GM21367 (cell line): Measurements from ENCODE around the gene MBNL2.

ENCODE experiments used
- ATAC-seq: cut with Tn5 transposase; IDR thresholded peaks from one replicate; pipeline ENCODE4 v1.9.1; 2021; ENCODE audit not compliant: unreplicated experiment

Gene MBNL2

GRCh38 chr13:97267418-97268059 is 45.4 kb downstream of the MBNL2 start:
- no peak for ATAC-seq

DNA sequence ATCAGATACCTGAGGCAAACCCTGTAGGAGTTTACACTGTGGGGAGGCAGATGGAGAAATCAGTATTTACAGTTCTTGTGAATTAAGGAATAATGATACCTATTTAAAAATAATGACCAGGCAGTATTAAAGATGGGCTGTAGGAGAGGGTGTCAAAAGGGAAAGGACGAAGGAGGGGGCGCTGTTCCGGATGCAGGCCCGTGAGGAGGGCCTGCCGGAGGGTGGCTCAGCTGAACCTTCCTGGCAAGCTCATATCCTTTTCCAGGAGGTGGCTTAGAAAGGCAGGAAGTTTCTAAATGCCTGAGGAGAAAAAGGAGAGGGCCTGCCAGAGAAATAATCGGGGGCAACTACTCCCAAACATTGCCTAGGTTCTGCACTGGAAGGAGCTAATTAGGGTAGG is 46.6 kb downstream of the MBNL2 start:
- ATAC-seq = no peak

GRCh38 chr13:97269603-97270002 is 47.5 kb downstream of the MBNL2 start:
- ATAC-seq = no peak

GRCh38 chr13:97272526-97272925 is 50.4 kb downstream of the MBNL2 start:
- ATAC-seq = no peak

- ATAC-seq = no peak
Observed at GRCh38 chr13:97273341-97273831, 51.3 kb downstream of the MBNL2 start.

GRCh38 chr13:97274829-97275649 is 52.9 kb downstream of the MBNL2 start:
- no peak for ATAC-seq

GRCh38 chr13:97275776-97276501 is 53.8 kb downstream of the MBNL2 start:
- no peak for ATAC-seq

DNA sequence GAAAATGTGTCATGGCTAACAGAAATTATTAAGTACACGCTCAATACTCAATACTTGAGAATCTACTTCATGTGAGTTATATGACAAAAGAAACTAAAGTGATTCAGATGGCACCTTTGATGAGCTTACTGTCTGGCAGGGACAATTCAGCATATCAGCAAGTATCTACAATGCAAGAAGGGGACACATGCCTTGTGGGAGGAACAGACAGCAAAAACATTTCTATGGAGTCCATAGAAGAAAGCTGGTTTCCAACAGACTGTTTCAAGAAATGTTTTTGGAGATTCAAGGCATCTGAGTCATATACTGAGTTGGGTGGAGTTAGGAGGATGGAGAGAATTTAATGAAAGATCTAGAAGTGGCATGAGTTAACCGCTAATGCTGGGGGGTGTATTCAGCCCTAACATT is 54.7 kb downstream of the MBNL2 start:
- ATAC-seq = no peak

DNA sequence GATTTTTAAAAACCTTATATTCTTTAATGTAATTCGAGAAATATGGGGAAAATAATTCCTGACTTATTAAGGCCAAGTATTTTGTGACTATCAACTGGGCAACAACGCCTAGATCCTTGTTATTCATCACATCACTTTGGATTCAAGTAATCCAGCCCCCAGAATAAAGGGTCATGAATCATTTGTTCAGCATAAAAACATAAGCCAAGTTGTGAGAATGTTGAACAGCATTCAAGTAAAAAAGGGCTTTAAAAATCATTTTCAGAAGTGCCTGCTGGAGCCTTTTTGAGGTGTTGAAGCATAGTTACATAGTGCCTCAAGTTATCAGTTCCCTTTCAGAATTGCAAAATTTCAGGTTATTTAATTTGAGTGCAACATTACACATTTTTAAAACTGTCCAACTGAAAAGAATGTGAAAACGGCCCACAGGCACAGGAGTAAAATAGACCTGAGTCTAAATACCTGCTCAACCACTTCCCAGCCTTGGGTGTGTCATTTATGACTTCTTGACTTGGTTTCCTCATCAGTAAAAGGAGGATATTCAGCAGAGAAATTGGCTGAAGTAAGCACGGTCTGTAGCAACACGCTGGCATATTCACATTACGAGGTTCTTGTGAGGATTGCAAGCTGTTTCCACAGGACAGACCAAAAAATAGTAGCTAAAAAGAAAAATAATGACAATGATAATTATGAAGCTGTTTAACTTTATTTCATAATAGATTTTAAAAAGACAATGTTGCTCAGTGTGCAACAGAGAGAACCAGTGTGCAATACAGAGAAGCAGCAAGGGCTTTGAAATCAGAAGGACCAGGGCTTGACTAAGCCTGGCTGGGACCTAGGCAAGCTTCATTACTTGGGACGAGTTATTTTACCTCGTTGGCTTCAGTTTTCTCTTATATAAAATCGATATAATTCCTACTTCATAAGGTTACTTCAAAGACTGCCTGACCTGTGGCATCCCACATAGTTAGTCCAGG is 56.6 kb downstream of the MBNL2 start:
- ATAC-seq = no peak

- no peak for ATAC-seq
Observed at GRCh38 chr13:97279913-97280312, 57.8 kb downstream of the MBNL2 start.

DNA sequence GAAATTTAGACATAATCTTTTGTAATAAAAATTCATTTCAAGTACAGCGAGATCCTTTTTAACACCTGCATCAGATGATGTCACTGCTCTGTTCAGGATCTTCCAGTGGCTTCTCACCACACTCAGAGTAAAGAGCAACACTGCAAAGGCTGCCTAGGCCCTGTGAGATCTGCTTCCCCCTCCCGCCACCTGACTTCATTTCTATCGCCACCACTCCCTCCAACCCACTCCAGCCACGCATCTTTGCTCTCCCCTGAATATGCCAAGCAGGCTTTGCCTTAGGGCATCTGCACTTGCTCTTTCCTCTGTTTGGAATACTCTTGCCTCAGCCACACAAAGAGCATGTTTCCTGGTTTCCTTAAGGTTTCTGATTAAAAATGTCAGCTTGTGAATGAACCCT is 58.3 kb downstream of the MBNL2 start:
- no peak for ATAC-seq

- no peak for ATAC-seq
Observed at GRCh38 chr13:97281028-97281427, 58.9 kb downstream of the MBNL2 start.

GRCh38 chr13:97282705-97283104 is 60.6 kb downstream of the MBNL2 start:
- no peak for ATAC-seq

- no peak for ATAC-seq
Observed at GRCh38 chr13:97283888-97284287, 61.8 kb downstream of the MBNL2 start.

- no peak for ATAC-seq
Observed at GRCh38 chr13:97284558-97284957, 62.4 kb downstream of the MBNL2 start.

DNA sequence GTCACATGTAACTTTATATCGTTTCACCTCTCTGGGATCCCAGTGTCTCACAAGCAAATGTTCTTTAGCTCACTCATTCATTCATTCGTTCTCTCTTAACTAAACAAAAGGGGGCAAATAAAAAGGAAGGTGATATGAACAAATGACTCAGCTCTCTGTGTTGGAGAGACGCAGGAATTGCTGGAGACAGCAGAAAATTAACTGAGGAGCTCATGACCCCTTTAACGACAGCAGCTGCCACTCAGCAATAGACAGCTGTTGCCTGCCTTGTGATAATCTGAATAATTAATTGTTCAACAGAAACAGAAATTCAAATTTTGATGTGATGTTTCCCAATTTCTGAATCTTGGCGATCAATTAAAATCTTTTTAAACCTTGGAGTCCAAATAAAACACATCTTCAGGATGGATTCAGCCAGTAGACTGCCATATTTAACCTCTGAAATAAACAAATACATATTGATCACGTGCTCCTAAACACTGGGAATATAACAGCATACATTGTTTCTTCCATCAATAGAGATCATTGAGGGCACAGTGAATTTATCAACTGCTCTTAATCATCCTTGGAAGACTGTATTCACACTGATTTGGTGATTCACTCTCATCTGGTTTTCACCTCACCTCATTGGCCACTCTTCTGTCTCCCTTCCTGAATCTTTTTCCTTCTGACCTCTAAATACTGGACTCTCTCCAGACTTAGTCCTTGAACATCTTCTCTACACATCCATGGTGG is 63.3 kb downstream of the MBNL2 start:
- ATAC-seq = no peak

GRCh38 chr13:97286317-97287046 is 64.3 kb downstream of the MBNL2 start:
- no peak for ATAC-seq

GRCh38 chr13:97287047-97287383 is 64.9 kb downstream of the MBNL2 start:
- ATAC-seq = no peak

DNA sequence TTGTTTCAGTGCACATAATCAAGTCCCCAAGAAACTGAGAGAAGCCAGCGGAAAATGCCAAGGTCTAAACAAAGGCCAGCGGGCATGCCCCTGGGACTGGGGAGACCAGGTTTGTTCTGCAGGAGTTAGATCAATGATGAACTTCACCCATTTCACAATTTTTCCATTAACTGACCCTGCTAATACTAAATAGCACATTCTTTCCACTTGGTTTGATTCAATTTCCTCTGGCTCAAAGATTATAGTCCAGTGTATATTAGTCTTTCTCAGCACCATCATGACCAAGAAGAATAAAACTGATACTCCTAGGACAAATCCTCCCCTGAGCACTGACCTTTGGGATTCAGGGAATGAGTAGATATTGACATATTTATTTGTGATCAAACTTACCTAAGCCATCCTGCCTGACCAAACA is 66.4 kb downstream of the MBNL2 start:
- no peak for ATAC-seq
